Lower leg skin (tissue), 3 donors: ENCODE results near the gene MAP7.

Experiments
- CTCF ChIP-seq, 3 donors: fragments of 450-650 bp; IDR thresholded peaks; one replicate each; pipeline ENCODE4 v1.5.1; 2016; ENCODE audit warnings: antibody characterized with exemption in 3 of 3, mild to moderate bottlenecking in 3 of 3, moderate library complexity in 2 of 3
- POLR2A ChIP-seq, 2 donors: fragments of 450-650 bp; IDR thresholded peaks; one replicate each; pipeline ENCODE4 v1.6.1; 2016 to 2017; ENCODE audit warnings: antibody characterized with exemption in 2 of 2, mild to moderate bottlenecking in 1 of 2, moderate library complexity in 1 of 2

- TF ChIP-seq CTCF (IDR thresholded peaks at IDR 0.05): no peak
- TF ChIP-seq POLR2A (IDR thresholded peaks at IDR 0.05): no peak
These were observed 179.1 kb downstream of the MAP7 start for GRCh38 chr6:136370988-136371728.
